A549 (cell line): ENCODE results near the gene BTBD8. TPM values are rescaled to one million over a fixed set of nuclear protein-coding genes. Genes with fewer than 3 reads are reported as not detected.

Experiments
- ATAC-seq, 2 experiments: fragments of 200-7000 bp in 1 of 2; fragments of >200 bp in 1 of 2; cut with Nextera tagmentation in 1 of 2; cut with Tn5 transposase in 1 of 2; 3 replicates each; pipeline versions ENCODE4 v1.8.0 to v1.9.1; 2018 to 2020; ENCODE audit warnings: mild to moderate bottlenecking in 1 of 2, moderate library complexity in 1 of 2
- CTCF ChIA-PET: fragments of 300-600 bp; sonication (Branson Sonifier 250); formaldehyde crosslinking; extraction: SDS; loops from one replicate; lab custom pipeline; 2021; ENCODE audit warnings: antibody characterized with exemption, inconsistent platforms; lab: Yijun Ruan, JAX
- POLR2A ChIA-PET: fragments of 350-600 bp; formaldehyde crosslinking; extraction: SDS; loops from one replicate; lab custom pipeline; 2021; ENCODE audit warnings: antibody characterized with exemption, inconsistent platforms; lab: Yijun Ruan, JAX
- DNase-seq, 2 experiments: peaks; one replicate each; pipeline versions ENCODE4 v3.0.0 to v3.0.0-alpha.2; 2011 to 2016; ENCODE audit warnings: low read depth in 1 of 2, low spot score in 1 of 2
- FAIRE-seq: peaks from 2 replicates; lab custom pipeline; 2011; peaks lifted over from hg19 to GRCh38; lab: Jason Lieb, UNC
- H3K27ac ChIP-seq, 2 experiments: fragments of >200 bp; sonication (Bioruptor Twin); formaldehyde crosslinking; 3 replicates each; pipeline ENCODE4 v1.5.1; 2016 to 2017
- H3K4me1 ChIP-seq: fragments of >200 bp; sonication (Bioruptor Twin); formaldehyde crosslinking; 3 replicates; pipeline ENCODE4 v1.6.1; 2016
- H3K4me2 ChIP-seq: fragments of >200 bp; sonication (Bioruptor Twin); formaldehyde crosslinking; 3 replicates; pipeline ENCODE4 v1.6.1; 2016
- H3K4me3 ChIP-seq: fragments of >200 bp; sonication (Bioruptor Twin); formaldehyde crosslinking; 3 replicates; pipeline ENCODE4 v1.5.1; 2016
- H3K9me3 ChIP-seq: fragments of >200 bp; sonication (Bioruptor Twin); formaldehyde crosslinking; 3 replicates; pipeline ENCODE4 v1.6.1; 2016
- BCL3 ChIP-seq: fragments of >200 bp; sonication (Bioruptor Twin); formaldehyde crosslinking; IDR thresholded peaks from 3 replicates; pipeline ENCODE4 v1.6.1; 2016
- BHLHE40 ChIP-seq: IDR thresholded peaks from 2 replicates; pipeline ENCODE4 v1.6.1; 2012; ENCODE audit warnings: low read depth, low read length, inconsistent platforms
- CEBPB ChIP-seq, 2 experiments: fragments of >200 bp in 1 of 2; sonication (Bioruptor Twin) in 1 of 2; formaldehyde crosslinking in 1 of 2; IDR thresholded peaks; 2 replicates each; pipeline ENCODE4 v1.6.1; 2012 to 2016
- CHD2 ChIP-seq: fragments of 150-350 bp; IDR thresholded peaks from 2 replicates; pipeline ENCODE4 v1.6.1; 2014; ENCODE audit warnings: low read length; ENCODE audit not compliant: partially characterized antibody
- CTCF ChIP-seq: fragments of >200 bp; sonication (Bioruptor Twin); formaldehyde crosslinking; IDR thresholded peaks from 3 replicates; pipeline ENCODE4 v1.5.1; 2016
- E2F6 ChIP-seq: IDR thresholded peaks from 2 replicates; pipeline ENCODE4 v1.6.1; 2012; ENCODE audit warnings: low read depth, borderline replicate concordance
- EHMT2 ChIP-seq: fragments of 200-600 bp; sonication (generic); IDR thresholded peaks from 2 replicates; pipeline ENCODE4 v1.6.1; 2016; ENCODE audit warnings: antibody characterized with exemption, low read depth, mild to moderate bottlenecking, moderate library complexity
- FOSB ChIP-seq: fragments of 250-450 bp; sonication (Bioruptor Pico); IDR thresholded peaks from 2 replicates; pipeline ENCODE4 v1.5.0; 2020; ENCODE audit warnings: mild to moderate bottlenecking, moderate library complexity
- GATA3 ChIP-seq: IDR thresholded peaks from 2 replicates; pipeline ENCODE4 v1.6.1; 2012; ENCODE audit warnings: borderline replicate concordance
- HDAC2 ChIP-seq: fragments of 200-600 bp; sonication (generic); IDR thresholded peaks from 2 replicates; pipeline ENCODE4 v1.6.1; 2016
- HOXB13 ChIP-seq: fragments of 250-450 bp; sonication (Bioruptor Pico); IDR thresholded peaks from 2 replicates; pipeline ENCODE4 v1.5.0; 2020; ENCODE audit warnings: low read depth, mild to moderate bottlenecking, moderate library complexity
- JUN ChIP-seq, 2 experiments: fragments of >200 bp; sonication (Bioruptor Twin); formaldehyde crosslinking; IDR thresholded peaks; 2 replicates in 1 of 2; 3 replicates in 1 of 2; pipeline ENCODE4 v1.6.1; 2016 to 2017
- JUNB ChIP-seq: fragments of >200 bp; sonication (Bioruptor Twin); formaldehyde crosslinking; IDR thresholded peaks from 2 replicates; pipeline ENCODE4 v1.6.1; 2016
- KDM1A ChIP-seq: fragments of 200-600 bp; sonication (generic); IDR thresholded peaks from 2 replicates; pipeline ENCODE4 v1.6.1; 2016; ENCODE audit warnings: low read depth, mild to moderate bottlenecking
- KDM5A ChIP-seq: fragments of 200-600 bp; sonication (generic); IDR thresholded peaks from 2 replicates; pipeline ENCODE4 v1.6.1; 2016; ENCODE audit warnings: antibody characterized with exemption, mild to moderate bottlenecking
- MAX ChIP-seq: IDR thresholded peaks from 2 replicates; pipeline ENCODE4 v1.6.1; 2012
- MAZ ChIP-seq: fragments of 150-350 bp; IDR thresholded peaks from 2 replicates; pipeline ENCODE4 v1.6.1; 2014; ENCODE audit warnings: antibody characterized with exemption, low read depth, low read length, borderline replicate concordance
- PHF8 ChIP-seq: fragments of 200-600 bp; sonication (generic); IDR thresholded peaks from 2 replicates; pipeline ENCODE4 v1.6.1; 2016; ENCODE audit warnings: low read depth, mild to moderate bottlenecking, antibody characterized with exemption, moderate library complexity, borderline replicate concordance
- POLR2A ChIP-seq: IDR thresholded peaks from 2 replicates; pipeline ENCODE4 v1.6.1; 2012; ENCODE audit warnings: mild to moderate bottlenecking, low read length
- RFX5 ChIP-seq: fragments of 450-650 bp; IDR thresholded peaks from 2 replicates; pipeline ENCODE4 v1.7.1; 2014; ENCODE audit warnings: antibody characterized with exemption, mild to moderate bottlenecking, moderate library complexity
- TP53 ChIP-seq: fragments of 250-450 bp; sonication (Bioruptor Pico); IDR thresholded peaks from 2 replicates; pipeline ENCODE4 v1.5.0; 2021; ENCODE audit warnings: mild to moderate bottlenecking, moderate library complexity
- USF2 ChIP-seq: fragments of 450-650 bp; IDR thresholded peaks from 2 replicates; pipeline ENCODE4 v1.6.1; 2014; ENCODE audit warnings: antibody characterized with exemption
- ZC3H11A ChIP-seq: fragments of 450-650 bp; IDR thresholded peaks from 2 replicates; pipeline ENCODE4 v1.6.1; 2014; ENCODE audit warnings: antibody characterized with exemption, mild to moderate bottlenecking
- ZFP36 ChIP-seq: fragments of 450-650 bp; IDR thresholded peaks from 2 replicates; pipeline ENCODE4 v1.6.1; 2014; ENCODE audit warnings: borderline replicate concordance; ENCODE audit not compliant: partially characterized antibody
- ZSCAN20 ChIP-seq: fragments of 250-450 bp; sonication (Bioruptor Pico); IDR thresholded peaks from 2 replicates; pipeline ENCODE4 v1.8.0; 2022; ENCODE audit warnings: mild to moderate bottlenecking, moderate library complexity
- WGBS: methylation state at CpG from one replicate; pipeline ENCODE4 v1.1.6; 2017; ENCODE audit errors: missing lambda C conversion rate; 5-methylcytosine and 5-hydroxymethylcytosine counted together
- polyA plus RNA-seq, 4 experiments: library from polyadenylated mRNA; depleted of rRNA in 3 of 4; stranded (reverse); fragments of >200 nt; fragmentation: RNase III in 1 of 4; extraction: RNeasy Plus Mini Kit Qiagen cat#74134 plus additional on column Dnase treatment in 1 of 4; gene quantifications; 2 replicates in 3 of 4; 3 replicates in 1 of 4; pipeline ENCODE4 v1.2.3, GENCODE V29; 2011 to 2017

The BTBD8 gene
- polyA plus RNA-seq, 2 of the 4 experiments (the other 2 are of a cell fraction), result 0.80 to 2.5 TPM

- no peak for TF ChIP-seq MAZ
- no peak for TF ChIP-seq CEBPB (IDR thresholded peaks at IDR 0.05)
- TF ChIP-seq, all 56 proteins: peak for 0
Measured at GRCh38 chr1:92217721-92218120, 137.6 kb downstream of the BTBD8 start, which contains the start of gene C1orf146 (continued).

GRCh38 chr1:92218559-92218958 lies 138.4 kb downstream of the BTBD8 start:
- no peak for FAIRE-seq
- no peak for ATAC-seq
- POLR2A ChIA-PET, result no interaction called here

GRCh38 chr1:92219028-92219427 lies 138.9 kb downstream of the BTBD8 start:
- TF ChIP-seq ZSCAN20 (CRISPR knock-in tag), result no peak
- no peak for TF ChIP-seq HOXB13 (CRISPR knock-in tag)
- no peak for TF ChIP-seq E2F6
- no peak for TF ChIP-seq KDM5A
- TF ChIP-seq FOSB (CRISPR knock-in tag), result no peak
- TF ChIP-seq CTCF, result no peak
- TF ChIP-seq TP53, result no peak

More at GRCh38 chr1:92218559-92218958, 138.4 kb downstream of the BTBD8 start:
- CTCF ChIA-PET, result no interaction called here
- no peak for DNase-seq
- TF ChIP-seq BHLHE40 (no peak), KDM1A (no peak), PHF8 (no peak), GATA3 (no peak), JUNB (no peak), E2F6 (no peak), POLR2A (no peak), HDAC2 (no peak), ZFP36 (no peak), MAX (no peak), TP53 (no peak), USF2 (no peak), ZC3H11A (no peak), EHMT2 (no peak), BCL3 (no peak), MAZ (no peak), JUN (IDR thresholded peaks at IDR 0.05) (no peak), CHD2 (no peak), RFX5 (no peak)
- Histone ChIP-seq H3K4me3 (no peak overlapping the region), H3K9me3 (no peaks in the 10 kb centered on the region), H3K4me1 (no peaks in the 10 kb centered on the region), H3K27ac (no peak overlapping the region), H3K4me2 (no peak overlapping the region)
- 73% methylated on average over 14 of the region's 14 CpGs for WGBS

More at GRCh38 chr1:92219028-92219427, 138.9 kb downstream of the BTBD8 start:
- ChIA-PET POLR2A (no interaction called here), CTCF (no interaction called here)
- FAIRE-seq (no peak), ATAC-seq (no peak), DNase-seq (no peak)
- no peaks in the 10 kb centered on the region for H3K4me1 ChIP-seq
- H3K4me2 ChIP-seq, result no peak overlapping the region
- no peak overlapping the region for H3K27ac ChIP-seq
- no peaks in the 10 kb centered on the region for H3K9me3 ChIP-seq
- H3K4me3 ChIP-seq, result no peak overlapping the region
